Left cardiac atrium (tissue), 4 donors: ENCODE measurements around the gene UAP1. TPM values are rescaled to one million over a fixed set of nuclear protein-coding genes. Genes with fewer than 3 reads are reported as not detected.

ENCODE experiments used
- ATAC-seq, 2 donors: fragments of 200-7000 bp; cut with Tn5 transposase; one replicate each; pipeline ENCODE4 v1.9.1; 2020; ENCODE audit warnings: mild to moderate bottlenecking in 2 of 2, moderate library complexity in 2 of 2
- DNase-seq: peaks from one replicate; pipeline ENCODE4 v3.0.0-alpha.2; 2020
- intact Hi-C, 2 donors: fragments of 100-400 bp; cut with DNase I; formaldehyde crosslinking; loops; one replicate each; pipeline versions ENCODE4 v1.14.1 to v1.15.1; 2022 to 2023
- total RNA-seq, 2 donors: library from RNA; stranded (reverse); fragmentation: NEBNext Ultra II Directional; extraction: Animal tissue kit (Norgen Biotek cat#: 25700); gene quantifications; one replicate each; pipeline ENCODE4 v1.2.1, GENCODE V29; 2021
- donor health status: DM: no; HTN: yes; CAD: no.
- donor health status: DM: no; HTN: yes; CAD: no; lungs with severe emphysema.
- donor health status: DM: yes; HTN: yes; CAD: no.
- donor health status: Dilated cardiomyopathy.

The UAP1 gene
- total RNA-seq, 2 donors from 2014 or later, result 36.8 to 70.3 TPM

- intact Hi-C loops, result loop anchor here in 1 of 2 donors (5.0 kb wide), 1 partner anchor 54 kb away; no protein-coding TSS in a partner anchor
- ATAC-seq (peak; percentile 40 to 62), DNase-seq (no peak)
These were observed 71.7 kb downstream of the UAP1 start for GRCh38 chr1:162633081-162633762.

- DNase-seq (no peak), ATAC-seq (no peak)
- intact Hi-C loops, result no loop called here
These were observed 73.9 kb downstream of the UAP1 start for GRCh38 chr1:162635418-162635817.

- ATAC-seq, result no peak
- DNase-seq, result no peak
- intact Hi-C loops, result no loop called here
These were observed 78.2 kb downstream of the UAP1 start for GRCh38 chr1:162639718-162640117.

DNA sequence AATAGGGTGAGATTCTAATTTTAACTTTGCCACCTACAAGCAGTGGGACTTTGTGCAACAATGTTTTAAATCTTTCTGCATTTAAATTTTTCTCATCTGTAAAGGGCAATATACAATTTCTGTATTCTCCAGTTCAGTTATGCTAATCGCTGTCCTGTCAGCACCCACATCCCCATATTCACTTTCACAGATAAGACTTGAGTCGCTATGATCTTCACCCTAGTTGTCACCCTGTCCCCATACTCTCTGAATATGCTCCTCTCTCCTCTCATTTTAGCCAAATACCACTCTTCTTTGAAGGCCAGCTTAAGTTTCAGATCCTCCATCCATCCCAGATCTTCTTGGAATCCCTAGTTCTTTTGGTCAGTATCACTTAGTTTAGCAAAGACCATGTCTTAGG, 79.6 kb downstream of the UAP1 start:
- intact Hi-C loops, result no loop called here
- no peak for ATAC-seq
- DNase-seq, result no peak

DNA sequence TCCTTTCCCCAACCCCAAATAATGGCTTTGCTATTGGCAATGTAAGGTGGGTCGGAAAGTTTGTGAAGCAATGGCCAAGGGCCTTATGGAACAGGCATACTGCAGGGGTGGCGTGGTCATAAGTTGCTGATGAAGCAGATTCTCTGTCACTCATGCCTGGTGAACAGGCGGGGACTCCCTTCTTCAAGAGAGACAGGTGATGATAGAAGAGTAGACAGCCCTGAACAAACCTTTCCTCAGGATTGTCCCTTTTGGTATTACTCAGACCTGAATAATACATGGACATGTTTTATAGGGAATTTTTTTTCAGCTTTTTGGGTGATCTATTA, 83.4 kb downstream of the UAP1 start:
- intact Hi-C loops, result no loop called here
- ATAC-seq, result no peak
- DNase-seq, result no peak

DNA sequence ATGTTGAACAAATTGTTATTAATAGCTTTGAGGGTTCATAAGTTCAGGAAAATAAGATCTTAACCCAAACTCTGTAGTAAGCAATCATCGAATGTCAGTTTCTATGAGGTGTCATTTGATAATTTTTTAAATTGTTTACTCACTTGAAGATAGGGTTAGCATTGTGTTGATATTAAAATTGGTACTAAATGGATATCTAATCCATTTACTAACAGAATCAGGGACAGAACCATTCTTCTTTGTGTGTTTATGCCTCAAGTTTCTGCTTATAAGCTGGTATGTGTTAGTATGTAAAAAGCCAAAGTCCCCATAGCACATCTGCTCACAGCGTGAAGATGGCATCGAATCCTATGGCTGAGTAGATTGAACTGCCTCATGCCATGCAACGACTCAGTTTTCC, 84.1 kb downstream of the UAP1 start:
- no peak for ATAC-seq
- no peak for DNase-seq
- intact Hi-C loops, result no loop called here

DNA sequence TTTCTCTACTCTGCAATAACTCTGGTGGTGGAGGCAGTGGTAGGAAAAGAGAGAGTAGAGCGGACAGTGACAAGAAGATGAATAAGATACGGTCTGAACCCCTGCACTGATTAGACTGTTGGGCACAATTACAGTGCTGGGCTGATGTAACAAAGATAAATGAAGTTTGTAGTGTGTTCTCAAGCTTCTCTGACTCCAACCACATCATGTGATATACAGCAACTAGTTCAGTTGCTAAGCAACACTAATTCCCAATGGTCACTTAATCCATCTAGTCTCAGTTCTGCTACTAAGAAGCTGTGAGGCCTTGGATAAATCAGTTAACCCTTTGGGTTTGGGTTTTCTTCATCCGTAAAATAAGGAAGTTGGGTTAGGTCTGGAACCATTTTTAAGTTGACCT, 88.1 kb downstream of the UAP1 start:
- ATAC-seq (no peak), DNase-seq (no peak)
- intact Hi-C loops, result no loop called here

Other genes with a start within 250 kb of the UAP1 start
- gene SPATA46, start 184.9 kb upstream of the UAP1 start, total RNA-seq, result not detected
- gene C1orf226, start 180.0 kb upstream of the UAP1 start, total RNA-seq, result 1 to 10 TPM; 2.3 to 4.9 TPM
- under 1 TPM; 0.13 to 0.27 TPM for gene SH2D1B, start 149.6 kb upstream of the UAP1 start, total RNA-seq
- gene UHMK1, start 63.9 kb upstream of the UAP1 start, total RNA-seq, result 10 to 100 TPM; 26.0 to 27.4 TPM
- gene DDR2, start 70.7 kb downstream of the UAP1 start, total RNA-seq, result 10 to 100 TPM; 75.1 to 80.3 TPM
- gene HSD17B7, start 229.0 kb downstream of the UAP1 start, total RNA-seq, result 1 to 10 TPM; 6.2 to 8.6 TPM